Ovary (tissue), 3 donors: ENCODE measurements around the gene FAM20C.

Experiments
- POLR2A ChIP-seq: fragments of 450-650 bp; IDR thresholded peaks from one replicate; pipeline ENCODE4 v1.6.1; 2017; ENCODE audit warnings: antibody characterized with exemption, mild to moderate bottlenecking, moderate library complexity
- TF ChIP-seq, protein P1 (sequence below), 3 donors: fragments of 450-650 bp in 2 of 3; fragments of 200-600 bp in 1 of 3; IDR thresholded peaks; one replicate each; pipeline versions ENCODE4 v1.5.1 to v1.8.0; 2016 to 2022; ENCODE audit warnings: antibody characterized with exemption in 3 of 3, mild to moderate bottlenecking in 1 of 3
- donor health status: DM: no; HTN: no; CAD: no.

DNA sequence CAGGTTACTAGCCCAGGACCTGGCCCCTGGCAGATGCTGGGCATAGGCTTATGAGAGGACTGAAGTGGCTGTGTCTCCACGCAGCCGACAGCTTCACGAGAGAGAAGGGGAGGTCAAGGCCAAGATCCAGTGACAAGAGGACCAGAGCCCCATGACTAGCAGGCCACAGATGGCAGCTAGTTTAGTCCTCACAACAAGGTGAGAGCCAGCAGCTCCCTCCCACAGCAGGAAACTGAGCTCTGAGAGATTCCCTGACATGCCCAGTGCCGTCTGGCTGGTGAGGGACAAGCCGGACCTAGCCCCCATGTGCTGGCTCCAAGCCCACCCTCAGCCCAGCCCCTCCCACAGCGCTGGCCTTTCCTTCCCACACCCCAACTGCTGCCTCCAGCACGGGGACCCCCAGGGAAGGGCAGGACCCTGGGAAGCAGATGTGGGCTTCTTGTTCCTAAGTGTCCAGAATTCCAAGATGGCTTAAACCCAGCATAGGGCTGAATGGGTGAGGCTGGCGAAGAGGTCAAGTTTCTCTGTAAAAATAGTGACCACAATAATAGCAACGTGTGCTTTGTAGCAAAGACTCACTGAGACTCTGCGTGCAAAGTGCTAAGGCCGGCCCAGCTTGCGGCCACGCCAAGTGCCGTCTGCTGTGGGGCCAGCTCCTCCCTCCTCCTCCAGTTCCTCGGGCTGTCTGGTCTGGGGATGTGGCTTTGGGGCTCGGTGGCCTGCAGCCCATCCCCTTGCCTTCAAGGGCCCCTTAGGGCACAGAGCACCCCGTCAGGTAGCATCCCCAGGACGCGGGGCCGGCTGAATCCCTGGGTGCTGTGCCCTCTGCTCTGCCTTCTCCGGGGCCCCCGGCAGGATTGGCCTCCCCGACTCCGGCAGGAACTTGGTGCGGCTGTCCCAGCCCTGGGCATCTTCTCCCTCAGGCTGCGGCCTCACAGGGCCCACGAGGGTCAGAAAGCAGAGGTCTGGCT, 7.8 kb upstream of the FAM20C start:
- no peak for TF ChIP-seq POLR2A
- TF ChIP-seq, protein P1, sequence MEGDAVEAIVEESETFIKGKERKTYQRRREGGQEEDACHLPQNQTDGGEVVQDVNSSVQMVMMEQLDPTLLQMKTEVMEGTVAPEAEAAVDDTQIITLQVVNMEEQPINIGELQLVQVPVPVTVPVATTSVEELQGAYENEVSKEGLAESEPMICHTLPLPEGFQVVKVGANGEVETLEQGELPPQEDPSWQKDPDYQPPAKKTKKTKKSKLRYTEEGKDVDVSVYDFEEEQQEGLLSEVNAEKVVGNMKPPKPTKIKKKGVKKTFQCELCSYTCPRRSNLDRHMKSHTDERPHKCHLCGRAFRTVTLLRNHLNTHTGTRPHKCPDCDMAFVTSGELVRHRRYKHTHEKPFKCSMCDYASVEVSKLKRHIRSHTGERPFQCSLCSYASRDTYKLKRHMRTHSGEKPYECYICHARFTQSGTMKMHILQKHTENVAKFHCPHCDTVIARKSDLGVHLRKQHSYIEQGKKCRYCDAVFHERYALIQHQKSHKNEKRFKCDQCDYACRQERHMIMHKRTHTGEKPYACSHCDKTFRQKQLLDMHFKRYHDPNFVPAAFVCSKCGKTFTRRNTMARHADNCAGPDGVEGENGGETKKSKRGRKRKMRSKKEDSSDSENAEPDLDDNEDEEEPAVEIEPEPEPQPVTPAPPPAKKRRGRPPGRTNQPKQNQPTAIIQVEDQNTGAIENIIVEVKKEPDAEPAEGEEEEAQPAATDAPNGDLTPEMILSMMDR (IDR thresholded peaks at IDR 0.05) = no peak
